ENCODE measurements around the gene PXK.

PXK gene

GRCh38 chr3:58349792-58350626 lies 17.3 kb downstream of the PXK start:
- no peak for DNase-seq

GRCh38 chr3:58350627-58351013 lies 17.9 kb downstream of the PXK start:
- DNase-seq = no peak

GRCh38 chr3:58351920-58352319 lies 19.2 kb downstream of the PXK start:
- no peak for DNase-seq

- DNase-seq = no peak
Observed at GRCh38 chr3:58352626-58353025, 19.9 kb downstream of the PXK start.

DNA sequence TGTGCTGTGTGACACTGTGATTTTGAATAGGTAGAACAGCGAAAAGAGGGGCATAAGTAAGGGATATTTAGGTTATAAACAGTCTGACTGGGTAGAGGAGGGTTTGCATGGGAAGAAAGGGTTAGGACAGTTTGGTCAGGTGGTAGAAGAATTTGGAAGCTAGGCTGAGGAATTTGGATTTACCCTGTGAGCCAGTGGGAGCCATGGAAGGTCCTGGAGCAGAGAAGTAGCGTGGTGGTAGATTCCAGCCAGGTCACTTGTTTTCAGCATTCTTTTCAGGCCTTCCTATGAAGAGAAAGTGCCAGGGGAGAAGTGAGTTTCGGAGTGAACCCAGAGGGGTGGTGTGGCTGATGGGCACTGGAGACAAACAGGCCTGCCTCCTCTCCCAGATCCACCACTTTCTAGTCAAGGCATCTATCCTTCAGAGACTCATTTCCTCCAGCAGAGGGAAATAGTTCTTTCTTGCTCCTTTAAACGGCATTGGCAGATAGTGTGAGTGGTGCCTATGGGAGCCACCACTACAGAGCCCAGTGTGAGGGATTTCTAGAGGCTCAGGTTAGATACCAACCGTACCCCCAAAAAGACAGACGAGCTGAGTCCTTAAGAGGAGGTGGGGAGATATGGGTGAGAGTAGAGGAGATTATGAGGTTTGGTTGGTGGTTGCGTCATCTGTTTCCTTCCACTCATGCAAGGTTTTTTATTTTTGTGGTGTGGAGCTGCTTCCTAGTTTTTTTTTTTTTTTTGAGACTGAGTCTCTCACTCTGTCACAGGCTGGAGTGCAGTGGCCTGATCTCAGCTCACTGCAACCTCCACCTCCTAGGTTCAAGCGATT lies 21.2 kb downstream of the PXK start:
- DNase-seq = no peak

GRCh38 chr3:58355179-58355578 lies 22.5 kb downstream of the PXK start:
- no peak for DNase-seq

DNA sequence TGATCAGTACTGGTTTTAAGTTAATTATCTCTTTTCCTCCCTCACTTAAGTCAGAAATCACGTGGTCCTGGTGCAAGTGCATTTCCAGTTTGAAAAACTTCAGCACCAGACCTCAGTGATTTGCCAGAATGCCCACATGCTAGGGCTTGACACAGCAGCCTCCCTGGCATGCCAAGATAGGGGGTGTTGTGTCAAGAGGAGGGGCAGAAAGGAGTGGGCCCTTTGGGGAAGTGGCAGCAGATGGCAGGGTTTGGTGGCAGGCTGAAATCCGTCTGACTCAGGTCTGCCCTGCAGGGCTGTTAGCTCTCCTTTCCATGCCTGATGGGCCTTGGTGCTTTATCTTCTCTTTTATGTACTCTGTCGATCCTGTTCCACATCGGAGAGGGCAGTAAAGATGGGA lies 23.4 kb downstream of the PXK start:
- DNase-seq = no peak

- no peak for DNase-seq
Observed at GRCh38 chr3:58357402-58357801, 24.7 kb downstream of the PXK start.

DNA sequence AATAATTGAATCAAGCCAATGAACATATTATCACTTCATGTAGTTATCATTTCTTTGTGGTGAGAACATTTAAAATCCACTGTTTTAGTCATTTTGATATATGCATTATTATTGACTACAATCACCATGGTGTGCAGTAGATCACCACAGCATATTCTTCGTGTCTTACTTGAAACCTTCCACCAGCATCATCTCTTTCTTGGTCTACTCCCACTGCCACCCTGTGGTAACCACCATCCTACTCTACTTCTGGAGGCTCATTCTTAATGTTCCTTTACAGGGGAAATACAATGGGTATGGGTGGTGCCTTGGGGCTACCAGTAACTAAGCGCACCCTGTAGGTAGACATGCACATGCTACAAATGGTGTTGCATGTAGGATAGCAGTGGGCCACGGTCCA lies 25.4 kb downstream of the PXK start:
- no peak for DNase-seq

- DNase-seq = no peak
Observed at GRCh38 chr3:58358808-58359207, 26.1 kb downstream of the PXK start.

DNA sequence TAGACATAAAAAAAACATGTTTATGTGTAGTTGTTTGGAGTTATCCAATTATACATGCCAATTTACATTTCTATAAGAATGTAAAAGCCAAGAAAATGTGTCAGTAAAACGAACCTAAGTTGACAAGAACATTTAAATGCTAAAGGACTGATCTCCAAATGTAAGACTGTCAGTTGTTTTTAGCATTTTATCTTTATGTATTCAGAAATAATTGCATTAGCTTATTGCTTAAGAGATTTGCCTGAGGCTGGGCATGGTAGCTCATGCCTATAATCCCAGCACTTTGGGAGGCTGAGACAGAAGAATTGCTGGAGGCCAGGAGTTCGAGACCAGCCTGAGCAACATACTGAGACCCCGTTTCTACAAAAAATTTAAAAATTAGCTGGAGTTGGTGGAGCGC lies 26.9 kb downstream of the PXK start:
- DNase-seq = no peak

GRCh38 chr3:58361866-58362265 lies 29.2 kb downstream of the PXK start:
- no peak for DNase-seq

DNA sequence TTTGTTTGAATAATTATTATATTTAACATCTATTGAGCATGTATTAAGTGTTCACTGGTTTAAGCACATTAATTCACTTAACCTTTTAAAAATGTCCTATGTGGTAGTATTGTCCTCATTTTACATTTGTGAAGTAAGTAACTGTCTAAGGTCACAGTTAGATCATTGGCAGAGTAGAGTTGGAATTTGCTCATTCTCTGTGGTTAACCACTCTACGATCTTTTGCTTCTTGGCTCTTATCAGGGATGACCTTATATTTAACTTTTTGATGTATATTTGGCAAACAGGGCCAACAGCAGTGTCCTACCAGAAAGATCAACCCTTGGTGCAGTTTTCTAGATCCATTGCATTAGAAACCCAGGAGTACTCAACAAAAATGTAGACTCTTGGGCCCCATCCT lies 34.0 kb downstream of the PXK start:
- no peak for DNase-seq

DNA sequence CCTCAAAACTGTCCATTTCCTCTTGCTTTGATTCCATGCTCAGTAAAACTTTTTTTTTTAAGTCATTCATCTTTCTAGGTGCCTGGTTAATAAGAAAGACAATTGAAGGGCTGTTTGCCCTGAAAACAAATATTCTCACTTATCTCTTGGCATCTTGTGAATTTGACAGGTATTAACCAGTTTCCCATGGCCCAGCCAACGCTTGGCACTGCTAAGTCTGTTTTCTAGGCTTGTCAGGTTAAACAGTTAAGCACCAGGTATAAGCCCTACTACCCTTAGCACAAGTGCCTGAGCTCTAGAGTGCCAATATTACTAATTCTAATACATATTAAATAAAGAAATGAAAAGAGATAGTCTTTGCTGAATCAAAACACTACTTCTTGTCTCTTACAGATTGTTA lies 36.3 kb downstream of the PXK start:
- no peak for DNase-seq

DNA sequence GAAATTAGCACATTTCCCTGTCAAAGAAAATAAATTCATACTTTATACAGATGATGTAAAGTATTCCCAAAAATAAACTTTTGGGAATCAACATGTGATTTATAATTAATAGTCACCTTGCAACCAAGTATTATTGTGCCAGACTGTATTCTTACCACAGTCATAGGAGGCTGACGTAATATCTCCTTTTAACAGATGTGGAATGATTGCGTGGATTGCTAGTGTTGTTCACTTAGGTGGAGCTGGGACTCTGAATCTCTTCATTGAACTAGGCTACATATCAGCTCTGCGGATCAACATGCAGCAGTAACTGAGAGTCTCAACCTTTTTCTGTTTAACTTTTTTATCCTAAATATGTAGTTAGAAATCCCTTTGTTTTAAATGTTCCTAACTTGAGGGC lies 37.2 kb downstream of the PXK start:
- DNase-seq = no peak

GRCh38 chr3:58370407-58370806 lies 37.7 kb downstream of the PXK start:
- no peak for DNase-seq

GRCh38 chr3:58371754-58372153 lies 39.1 kb downstream of the PXK start:
- DNase-seq = no peak

GRCh38 chr3:58375254-58375653 lies 42.6 kb downstream of the PXK start:
- no peak for DNase-seq

GRCh38 chr3:58377168-58377567 lies 44.5 kb downstream of the PXK start:
- DNase-seq = no peak

- no peak for DNase-seq
Observed at GRCh38 chr3:58377750-58378149, 45.1 kb downstream of the PXK start.

GRCh38 chr3:58379351-58380073 lies 46.8 kb downstream of the PXK start:
- no peak for DNase-seq

- DNase-seq = no peak
Observed at GRCh38 chr3:58383476-58383875, 50.8 kb downstream of the PXK start.

GRCh38 chr3:58383904-58384303 lies 51.2 kb downstream of the PXK start:
- no peak for DNase-seq
